Pulmonary artery endothelial cell (primary cell): ENCODE data around the gene ZMYND11. TPM values are rescaled to one million over a fixed set of nuclear protein-coding genes. Genes with fewer than 3 reads are reported as not detected.

Source experiments
- DNase-seq: peaks from one replicate; pipeline ENCODE4 v3.0.0-alpha.2; 2011; ENCODE audit warnings: low read depth, low spot score
- total RNA-seq: library from RNA; depleted of rRNA; stranded (reverse); fragments of >200 nt; gene quantifications from 2 replicates; pipeline ENCODE4 v1.2.3, GENCODE V29; 2014

ZMYND11 gene
- total RNA-seq, 1 donor from 2014 or later: 53.2 TPM

DNA sequence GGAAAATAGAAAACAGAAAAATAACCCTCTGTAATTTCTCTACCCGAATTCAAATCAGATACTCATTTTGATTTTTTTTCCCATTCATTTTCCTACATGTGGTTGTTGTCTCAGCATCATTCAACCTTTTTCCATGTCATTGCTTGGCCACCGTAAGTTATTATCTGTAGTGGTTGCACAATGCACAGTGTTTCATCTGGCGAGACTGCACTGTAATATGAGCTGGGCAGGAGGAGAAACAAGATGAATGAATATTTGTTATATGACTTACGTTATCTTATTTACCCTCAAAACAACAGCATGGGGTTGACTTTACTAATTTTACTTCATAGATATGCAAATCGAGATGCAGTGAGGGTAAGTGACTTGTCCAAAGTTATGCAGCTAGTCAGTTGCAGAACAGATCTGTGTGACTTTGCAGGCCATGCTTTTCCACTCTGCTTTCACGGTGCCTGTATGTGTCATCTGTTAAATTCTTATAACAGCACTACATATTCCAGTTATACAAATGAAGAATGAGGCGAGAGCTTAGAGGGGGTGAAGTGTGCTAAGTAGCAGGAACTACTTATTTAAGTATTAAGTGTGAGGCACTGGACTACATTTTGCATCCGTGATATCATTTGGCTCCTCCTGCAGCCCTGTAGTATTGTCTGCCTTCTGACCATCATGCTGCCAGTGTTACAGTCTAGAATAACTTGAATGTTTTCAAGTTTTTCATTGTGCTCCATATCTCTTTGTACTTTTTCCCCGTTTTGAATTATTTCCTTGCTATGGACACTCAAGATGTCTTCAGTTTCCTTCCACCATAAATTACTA is 56.7 kb downstream of the ZMYND11 start:
- no peak for DNase-seq

DNA sequence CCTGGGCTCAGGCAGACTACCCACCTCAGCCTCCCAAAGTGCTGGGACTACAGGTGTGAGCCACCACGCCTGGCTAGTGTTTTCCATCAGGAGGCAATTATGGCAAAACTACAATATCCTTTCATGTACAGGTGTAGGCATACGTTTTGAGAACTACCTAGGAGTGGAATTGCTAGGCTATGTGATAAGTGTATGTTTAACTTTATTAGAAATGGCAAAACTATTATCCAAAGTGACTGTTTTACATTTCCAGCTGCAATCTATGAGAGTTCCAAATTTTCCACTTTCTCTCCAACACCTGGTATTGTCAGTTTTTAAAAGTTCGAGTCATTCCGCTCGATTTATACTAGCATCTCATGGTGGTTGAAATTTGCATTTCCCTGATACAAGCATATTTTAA is 59.0 kb downstream of the ZMYND11 start:
- DNase-seq: no peak

DNA sequence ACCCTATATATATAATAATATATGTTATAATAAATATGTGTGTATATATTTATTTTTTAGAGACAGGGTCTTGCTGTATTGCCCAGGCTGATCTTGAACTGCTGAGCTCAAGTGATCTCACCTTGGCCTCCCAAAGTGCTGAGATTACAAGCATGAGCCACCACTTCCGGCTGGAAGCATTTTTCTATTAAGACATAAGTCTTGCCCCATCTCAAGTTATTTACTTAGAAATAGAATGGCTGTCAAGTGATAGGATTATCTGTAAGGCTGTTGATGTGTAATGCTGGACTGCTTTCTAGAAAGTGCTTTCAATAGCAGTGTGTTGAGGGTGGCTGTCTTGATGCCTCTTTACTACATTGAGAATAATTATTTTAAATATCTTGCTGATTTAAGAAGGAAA is 65.2 kb downstream of the ZMYND11 start:
- no peak for DNase-seq

DNA sequence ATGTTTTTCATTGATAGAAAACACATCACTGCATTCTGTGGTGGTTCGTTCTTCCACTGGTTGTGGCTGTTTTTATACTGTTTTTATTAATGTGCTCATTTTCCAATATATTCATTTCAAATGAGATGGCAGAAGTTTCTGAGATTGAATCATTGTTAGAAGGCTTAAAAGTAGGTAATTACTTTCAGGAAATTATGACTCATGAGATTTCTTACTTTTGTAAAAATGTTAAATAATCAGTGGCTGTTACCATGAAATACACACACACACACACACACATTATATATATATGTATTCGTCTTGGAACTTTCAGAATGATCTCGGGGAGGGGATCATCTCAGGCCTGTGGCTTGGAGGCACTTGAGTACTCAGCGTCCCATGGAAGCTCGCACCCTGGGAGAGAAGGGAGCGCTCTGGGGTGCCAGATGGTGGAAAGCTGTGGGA is 66.1 kb downstream of the ZMYND11 start:
- DNase-seq: no peak

DNA sequence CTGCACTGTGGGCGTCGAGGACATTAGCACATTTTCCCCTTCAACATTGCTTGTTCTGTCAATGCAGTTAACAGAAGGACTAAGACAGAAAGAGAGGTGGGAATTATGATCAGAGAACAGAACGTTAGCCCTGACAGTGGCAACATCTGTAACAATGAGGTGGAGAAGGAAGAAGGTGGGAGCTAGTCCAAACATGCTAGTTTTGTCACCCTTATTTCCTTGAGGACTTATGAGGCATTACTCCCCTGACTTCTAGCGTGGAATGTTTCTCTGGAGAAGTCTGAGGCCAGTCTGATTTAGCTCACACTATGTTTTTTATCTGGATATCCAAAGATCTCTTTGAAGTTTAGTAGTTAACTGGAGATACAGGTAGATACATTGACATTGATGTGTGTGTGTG is 73.4 kb downstream of the ZMYND11 start:
- no peak for DNase-seq

DNA sequence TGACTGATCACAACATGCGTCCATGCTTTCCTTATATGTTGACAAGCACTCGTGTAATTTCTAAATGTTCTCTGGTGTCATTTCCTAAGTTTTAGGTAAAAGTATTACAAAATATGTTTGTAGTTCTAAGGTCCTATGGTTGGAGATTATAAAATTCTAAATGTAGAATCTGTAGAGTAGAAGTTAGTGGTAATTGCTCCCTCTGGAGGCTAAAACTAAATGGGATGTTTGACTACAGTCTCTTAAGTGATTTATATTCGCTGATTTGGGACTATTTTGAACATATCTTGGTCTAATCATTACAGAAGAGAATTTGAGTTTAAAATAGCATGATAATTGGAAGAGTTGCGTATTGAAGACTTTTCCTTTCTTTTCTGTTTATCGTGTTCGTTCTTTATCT is 74.1 kb downstream of the ZMYND11 start:
- DNase-seq: no peak

DNA sequence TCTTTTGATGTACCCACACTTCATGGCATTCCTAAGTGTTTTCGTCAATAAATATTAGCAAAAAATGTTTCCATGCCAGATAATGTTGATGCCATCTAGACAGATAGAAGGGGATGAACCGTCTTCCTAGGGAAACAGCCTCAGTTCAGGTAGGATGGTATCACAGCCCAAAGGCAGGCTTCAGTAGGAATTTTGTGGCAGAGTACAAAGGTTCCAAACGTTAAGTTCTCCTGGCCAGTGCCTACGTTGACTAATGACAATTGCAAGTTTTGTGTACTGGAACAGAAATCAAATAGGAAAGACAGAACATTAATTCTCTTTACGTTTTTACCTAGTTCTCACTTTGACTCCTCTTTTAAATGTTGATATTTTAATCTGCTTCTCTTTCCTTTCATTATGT is 75.0 kb downstream of the ZMYND11 start:
- no peak for DNase-seq

DNA sequence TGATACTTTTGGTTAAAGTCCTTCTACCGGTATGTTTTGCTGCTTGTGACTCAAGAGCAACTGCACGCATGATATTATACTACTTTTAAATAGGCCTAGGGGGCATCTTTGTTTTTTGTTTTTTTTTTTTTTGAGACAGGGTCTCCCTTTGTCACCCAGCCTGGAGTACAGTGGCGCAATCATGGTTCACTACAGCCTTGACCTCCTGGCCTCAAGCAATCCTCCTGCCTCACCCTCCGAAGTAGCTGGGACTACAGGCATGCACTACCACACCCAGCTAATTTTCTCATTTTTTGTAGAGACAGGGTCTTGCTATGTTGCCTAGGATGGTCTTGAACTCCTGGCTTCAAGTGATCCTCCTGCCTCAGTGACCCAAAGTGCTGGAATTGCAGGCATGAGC is 80.2 kb downstream of the ZMYND11 start:
- DNase-seq: no peak

DNA sequence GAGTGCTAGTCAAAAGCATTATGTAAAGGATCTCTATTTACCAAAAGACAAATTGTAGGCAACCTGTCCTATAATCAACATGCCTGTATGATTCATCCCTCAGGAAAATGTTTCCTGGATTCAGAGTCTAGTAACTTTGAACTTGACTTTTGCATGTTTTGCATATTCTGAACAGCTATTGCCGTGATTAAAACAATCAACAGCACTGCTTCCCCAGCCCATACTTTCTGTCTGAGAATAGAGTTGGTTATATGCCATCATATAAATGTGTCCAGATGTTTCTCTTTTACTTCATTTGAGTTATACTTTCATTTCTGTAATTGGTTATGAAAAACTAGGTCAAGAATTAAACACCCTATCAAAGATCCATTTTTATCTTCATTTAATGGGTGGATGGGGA is 83.5 kb downstream of the ZMYND11 start:
- no peak for DNase-seq

DNA sequence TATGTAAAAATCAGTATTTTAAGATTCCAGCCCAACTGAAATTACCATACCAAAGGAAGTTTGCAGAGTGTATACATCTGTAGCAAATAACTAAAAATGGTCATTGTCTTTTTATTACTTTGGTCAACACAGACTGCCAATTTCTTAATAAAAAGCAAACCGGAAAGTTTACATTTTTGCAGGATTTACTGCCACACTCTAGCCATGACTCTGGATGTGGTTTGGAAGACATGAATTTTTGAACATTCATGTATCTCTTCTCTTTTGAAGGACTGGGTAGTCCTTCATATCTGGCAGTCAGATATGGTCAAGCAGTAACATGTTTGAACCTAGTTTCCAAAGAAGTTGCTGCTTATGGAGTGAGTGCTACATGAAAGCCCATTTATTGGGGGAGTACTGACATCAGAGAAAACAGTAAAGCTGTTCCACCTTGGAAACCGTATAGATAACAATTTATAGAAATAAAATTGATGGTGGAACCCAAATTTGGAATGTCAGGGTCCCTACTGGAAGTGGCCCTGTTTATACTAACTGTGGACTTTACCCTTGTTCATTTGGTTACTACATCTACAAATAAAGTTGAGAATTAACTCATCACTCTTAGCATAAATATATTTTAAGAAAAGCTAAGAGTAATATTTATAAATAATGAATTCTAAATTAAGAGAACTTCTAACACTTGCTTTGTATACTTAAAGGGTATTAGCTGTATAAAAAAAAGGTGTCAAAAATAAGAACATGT is 84.6 kb downstream of the ZMYND11 start:
- no peak for DNase-seq

DNA sequence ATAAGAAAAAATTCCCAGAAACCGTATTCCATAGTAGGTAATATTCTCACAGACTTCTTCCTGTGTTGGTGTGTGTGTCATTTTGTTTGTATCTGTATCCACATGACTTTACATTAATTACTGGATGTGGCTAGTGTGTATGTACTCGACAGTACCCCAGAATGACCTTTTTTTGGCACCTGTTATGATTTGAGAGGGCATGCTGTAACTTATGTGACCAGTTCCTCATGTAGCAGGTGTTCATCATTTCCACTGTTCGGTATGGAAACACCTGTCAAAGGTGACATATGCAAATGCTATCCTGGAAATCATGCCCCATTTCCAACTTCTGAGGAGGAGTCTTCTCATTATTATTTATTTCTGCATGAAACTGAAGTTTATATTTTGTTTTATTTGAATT is 89.3 kb downstream of the ZMYND11 start:
- no peak for DNase-seq

DNA sequence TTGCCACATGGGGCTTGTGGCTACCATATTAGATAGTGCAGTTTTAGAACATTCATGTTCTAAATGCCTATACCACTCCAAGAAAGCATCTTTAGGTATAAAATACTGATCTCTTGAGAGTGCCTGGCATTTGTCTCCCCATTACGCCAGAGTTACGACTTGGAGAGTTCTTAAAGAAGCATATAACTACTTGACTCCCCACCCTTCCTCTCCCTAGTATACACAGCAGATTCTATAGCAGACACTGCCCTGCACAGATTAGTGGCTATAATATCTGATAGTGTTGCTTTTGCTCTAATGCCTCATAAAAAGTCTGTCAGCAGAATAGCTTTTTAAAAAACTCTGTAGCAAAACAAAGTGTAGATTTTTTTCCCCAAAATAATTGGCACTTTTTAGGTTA is 90.8 kb downstream of the ZMYND11 start:
- DNase-seq: no peak

DNA sequence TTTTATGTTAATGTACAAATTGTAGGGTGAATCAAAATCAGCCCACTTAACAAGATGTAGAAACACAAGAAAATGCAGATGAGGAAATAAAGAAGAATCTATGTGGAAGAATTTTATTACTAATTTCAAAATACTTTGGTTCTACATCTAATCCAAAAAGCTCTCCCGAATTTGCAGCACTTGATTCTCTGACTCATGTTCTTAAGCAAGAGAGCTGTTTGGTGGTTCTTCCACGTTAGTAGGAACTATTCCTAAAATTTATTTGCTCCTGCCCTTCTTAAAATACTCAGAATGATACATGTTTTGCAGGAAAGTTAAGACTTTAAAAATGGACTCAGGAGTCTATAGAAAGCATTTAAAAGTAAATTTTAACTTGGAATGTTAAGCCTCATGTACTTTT is 91.8 kb downstream of the ZMYND11 start:
- DNase-seq: no peak

DNA sequence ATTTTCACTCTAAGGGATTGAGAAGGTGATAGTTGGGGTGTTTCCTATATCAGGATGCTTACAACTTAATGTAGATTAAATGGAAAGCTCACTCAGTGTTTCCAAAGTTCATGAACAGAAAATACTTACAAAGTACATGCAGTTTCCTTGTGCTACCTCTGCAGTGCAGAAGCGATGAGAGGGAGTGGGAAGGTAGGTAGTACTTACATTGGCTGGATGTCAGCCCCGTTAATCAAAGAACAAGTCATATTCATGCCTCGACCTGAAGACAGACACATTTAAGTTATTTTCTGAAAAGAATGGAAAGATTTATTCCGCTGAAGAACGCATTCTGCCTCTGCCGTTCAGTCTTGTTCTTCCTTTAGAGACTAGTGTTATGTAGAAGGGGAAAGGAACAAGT is 93.1 kb downstream of the ZMYND11 start:
- DNase-seq: no peak

DNA sequence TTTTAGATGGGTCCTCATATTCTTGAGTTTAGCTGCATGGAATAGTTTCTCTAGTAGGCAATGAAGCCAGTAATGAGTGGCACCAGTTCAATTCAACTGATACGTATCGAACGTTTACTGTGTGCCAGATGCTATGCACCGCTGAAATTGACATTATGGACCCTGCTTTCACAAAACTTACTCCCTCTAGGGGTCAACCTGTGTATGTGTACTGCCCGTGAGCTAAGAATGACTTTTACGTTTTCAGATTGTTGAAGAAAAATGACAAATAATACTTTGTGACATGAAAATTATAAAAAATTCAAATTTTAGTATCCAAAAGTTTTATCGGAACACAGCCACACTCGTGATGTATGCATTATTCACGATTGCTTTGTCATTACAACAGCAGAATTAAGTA is 95.5 kb downstream of the ZMYND11 start:
- DNase-seq: no peak

DNA sequence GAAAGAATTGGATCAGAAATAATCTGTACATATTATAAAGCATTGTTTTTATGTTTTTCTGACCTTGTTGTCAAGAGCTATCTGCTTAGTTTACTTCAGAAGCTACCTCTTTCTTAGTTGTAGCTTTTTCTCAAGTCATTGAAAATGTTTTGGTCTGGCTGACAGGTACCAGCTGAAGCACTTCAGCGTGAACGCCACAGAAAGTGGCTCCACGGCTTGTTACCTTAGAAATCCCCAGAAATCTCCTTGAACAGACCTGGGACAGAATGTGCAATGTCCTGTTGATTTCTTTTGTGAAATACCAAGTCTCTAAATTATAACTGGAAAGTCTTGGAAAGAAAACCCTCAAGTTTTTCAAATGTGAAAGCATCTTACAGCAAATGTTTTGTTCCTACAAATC is 96.8 kb downstream of the ZMYND11 start:
- no peak for DNase-seq

DNA sequence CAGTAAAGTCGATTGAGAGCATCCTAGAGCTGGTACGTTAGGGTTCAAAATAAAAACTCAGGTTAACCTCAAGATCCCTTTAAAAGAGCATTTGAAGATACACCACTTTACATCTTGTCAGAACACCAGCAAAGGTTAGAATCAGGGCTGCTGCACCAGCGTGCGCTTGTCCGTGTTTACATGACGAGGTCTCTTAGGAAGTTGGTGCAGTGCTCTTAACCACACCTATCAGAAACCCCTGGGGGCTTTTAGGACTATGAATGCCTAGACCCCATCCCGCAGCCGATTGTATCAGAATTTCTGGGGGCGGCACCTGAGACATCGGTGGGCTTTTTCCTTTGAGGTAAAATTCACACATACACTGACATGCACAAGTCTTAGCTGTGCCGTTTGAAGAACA is 97.6 kb downstream of the ZMYND11 start:
- no peak for DNase-seq

DNA sequence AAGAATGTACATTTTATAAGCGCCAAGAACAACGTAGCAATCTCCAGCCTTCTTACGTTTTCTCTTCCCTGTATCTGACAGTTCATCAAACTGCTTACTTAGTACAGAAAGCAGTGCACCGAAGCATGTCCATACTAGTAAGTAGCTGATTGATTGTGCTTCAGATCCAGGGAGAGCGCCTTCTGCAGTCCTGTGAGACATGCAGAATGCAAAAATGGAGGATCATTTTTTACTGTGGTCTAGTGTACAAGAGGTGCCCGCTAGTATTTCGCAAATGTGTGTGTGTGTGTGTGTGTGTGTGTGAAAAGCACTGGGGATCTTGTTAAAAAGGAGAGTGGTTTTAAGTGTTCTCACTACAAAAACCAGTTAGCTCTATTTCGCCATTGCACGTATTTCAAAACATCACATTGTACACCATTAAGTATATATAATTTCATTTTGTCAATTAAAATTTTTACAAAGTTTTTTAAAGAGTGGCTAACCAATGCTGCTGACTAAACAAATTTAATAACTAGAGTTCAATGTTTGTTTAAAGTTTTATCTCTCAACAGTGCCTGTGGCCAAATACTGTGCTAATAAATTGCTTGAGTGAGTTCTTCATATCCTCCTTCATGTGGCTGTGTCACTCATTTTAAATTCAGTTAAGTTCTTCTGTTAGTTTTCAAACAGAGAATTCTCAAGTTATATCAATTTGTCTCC is 99.6 kb downstream of the ZMYND11 start:
- no peak for DNase-seq

DNA sequence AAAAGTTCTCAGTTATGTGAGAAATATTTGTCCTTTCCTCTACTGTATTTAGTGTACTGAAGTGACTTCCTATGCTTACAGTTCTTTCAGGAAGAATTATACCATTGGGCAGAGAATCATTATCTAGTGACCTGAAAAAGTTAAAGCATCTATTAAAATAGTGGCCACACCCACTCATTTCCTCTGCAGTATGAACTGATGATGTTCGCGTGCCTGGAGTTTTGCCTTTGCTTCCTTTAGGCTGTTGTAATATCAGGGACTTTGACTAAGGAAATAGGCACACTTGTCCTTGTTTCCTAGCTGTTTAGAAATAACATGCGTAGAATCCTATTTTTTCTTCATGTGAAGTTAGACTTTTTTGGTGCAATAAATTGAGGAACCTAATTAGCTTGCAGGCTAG is 100.7 kb downstream of the ZMYND11 start:
- no peak for DNase-seq

DNA sequence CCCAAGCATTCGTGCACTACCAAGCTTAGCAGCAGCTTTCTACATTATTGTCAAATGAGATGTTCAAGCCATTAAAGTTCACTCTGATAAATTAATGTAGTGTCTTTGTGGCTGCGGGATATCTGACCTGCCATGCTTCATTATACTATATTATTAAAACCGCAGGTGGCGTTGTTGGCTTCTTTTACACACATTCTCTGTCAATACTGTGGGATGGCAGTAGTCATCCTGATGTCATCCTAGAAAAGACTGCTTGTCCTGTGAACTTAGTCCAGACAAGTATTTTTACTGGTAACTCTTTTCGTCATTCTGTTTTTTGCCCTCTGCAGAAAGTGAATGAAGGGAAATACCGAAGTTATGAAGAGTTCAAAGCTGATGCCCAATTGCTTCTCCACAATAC is 103.9 kb downstream of the ZMYND11 start:
- no peak for DNase-seq

DNA sequence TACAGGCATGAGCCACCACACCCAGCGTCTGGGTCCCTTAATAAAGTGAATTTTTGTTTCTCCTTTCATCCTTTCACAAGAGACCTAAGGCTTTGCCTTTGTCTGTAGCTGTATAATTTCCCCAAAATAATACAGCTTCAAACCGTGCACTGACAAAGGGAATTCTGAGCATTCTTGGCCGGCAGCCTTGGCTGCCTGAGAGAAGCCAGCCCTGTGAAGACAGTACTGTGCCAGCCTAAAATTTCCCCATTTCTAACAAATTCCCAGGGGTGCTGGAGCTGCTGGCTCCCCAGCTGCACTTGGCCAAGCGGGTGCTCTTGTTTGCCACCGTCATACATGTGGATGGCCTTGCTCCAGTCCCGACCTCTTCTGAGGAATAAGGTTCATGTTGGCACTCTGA is 106.2 kb downstream of the ZMYND11 start:
- no peak for DNase-seq

DNA sequence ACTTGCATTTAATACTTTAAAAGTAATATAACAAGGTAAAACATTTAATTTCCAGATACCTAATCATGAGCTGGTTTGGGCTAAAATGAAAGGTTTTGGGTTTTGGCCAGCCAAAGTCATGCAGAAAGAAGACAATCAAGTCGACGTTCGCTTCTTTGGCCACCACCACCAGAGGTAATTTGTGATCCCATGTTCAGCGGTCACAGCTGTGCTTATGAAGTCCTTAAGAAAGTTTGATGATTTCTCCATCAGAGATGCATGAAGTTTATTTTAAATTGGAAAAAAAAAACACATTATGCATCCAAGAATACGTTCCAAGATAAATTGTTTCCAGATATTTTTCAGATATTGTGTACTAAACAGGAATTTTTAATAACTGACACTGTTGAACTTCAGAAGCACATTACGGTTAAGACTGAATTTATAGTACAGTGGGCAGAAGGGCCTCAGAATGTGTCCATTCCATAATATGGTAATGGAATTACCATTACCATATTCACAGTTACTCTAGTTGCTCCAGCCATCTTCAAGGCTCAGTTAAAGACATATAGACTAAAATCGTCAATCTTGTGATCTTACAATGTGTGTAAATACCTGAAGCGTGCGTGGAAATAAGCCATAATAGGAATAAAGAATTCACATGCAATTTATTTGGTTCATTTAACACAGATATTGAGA is 106.8 kb downstream of the ZMYND11 start:
- no peak for DNase-seq
